Raji (cell line): ENCODE measurements around the gene ZNF497.
A peak's percentile ranks its signal among the peaks of the same experiment; 100 is the strongest.

Experiments
- POLR2A ChIP-seq: IDR thresholded peaks from 2 replicates; pipeline ENCODE4 v1.6.1; 2011; ENCODE audit warnings: low read depth, low read length, control low read depth; ENCODE audit not compliant: insufficient read depth

Gene ZNF497

GRCh38 chr19:58362272-58362994 lies at the start of gene ZNF497:
TSS of gene ZNF497 (minus strand) at chr19:58362751. CDS start at chr19:58357635, 5,116 bp downstream.
- TF ChIP-seq POLR2A: peak; percentile 84

GRCh38 chr19:58409010-58409790 lies 46.6 kb upstream of the ZNF497 start:
- TF ChIP-seq POLR2A: no peak

GRCh38 chr19:58408152-58409009 lies 45.8 kb upstream of the ZNF497 start, which contains the start of gene ZNF584:
TSS of gene ZNF584 (plus strand) at chr19:58408649. CDS start at chr19:58409148, 499 bp downstream.
- TF ChIP-seq POLR2A: peak; percentile 98

GRCh38 chr19:58407658-58408151 lies 45.2 kb upstream of the ZNF497 start:
- no peak for TF ChIP-seq POLR2A

- peak; percentile 29 for TF ChIP-seq POLR2A
Observed at GRCh38 chr19:58406818-58407657, 44.5 kb upstream of the ZNF497 start.

GRCh38 chr19:58401840-58402421 lies 39.4 kb upstream of the ZNF497 start:
- TF ChIP-seq POLR2A: no peak

GRCh38 chr19:58400916-58401839 lies 38.6 kb upstream of the ZNF497 start:
- peak; percentile 96 for TF ChIP-seq POLR2A

GRCh38 chr19:58400316-58400915 lies 37.9 kb upstream of the ZNF497 start:
- TF ChIP-seq POLR2A: no peak

- TF ChIP-seq POLR2A: no peak
Observed at GRCh38 chr19:58399903-58400302, 37.4 kb upstream of the ZNF497 start.

- no peak for TF ChIP-seq POLR2A
Observed at GRCh38 chr19:58398545-58398944, 36.0 kb upstream of the ZNF497 start.

- no peak for TF ChIP-seq POLR2A
Observed at GRCh38 chr19:58398087-58398486, 35.5 kb upstream of the ZNF497 start.

GRCh38 chr19:58397533-58398037 lies 35.0 kb upstream of the ZNF497 start:
- no peak for TF ChIP-seq POLR2A
